MG63 (cell line): Measurements from ENCODE around the gene ITGAX. TPM values are rescaled to one million over a fixed set of nuclear protein-coding genes. Genes with fewer than 3 reads are reported as not detected.
A peak's percentile ranks its signal among the peaks of the same experiment; 100 is the strongest.
"Not testable (repeated sequence)": the region's sequence is repeated elsewhere in the genome, so short reads cannot be mapped to it uniquely, and the experiment has no call there.

Experiments
- DNase-seq: peaks from one replicate; pipeline ENCODE4 v3.0.0-alpha.2; 2020
- H3K27me3 ChIP-seq: fragments of 250-450 bp; sonication (Bioruptor Pico); 2 replicates; pipeline ENCODE4 v1.5.1; 2020; ENCODE audit warnings: mild to moderate bottlenecking, moderate library complexity
- H3K36me3 ChIP-seq: fragments of 250-450 bp; sonication (Bioruptor Pico); 2 replicates; pipeline ENCODE4 v1.5.1; 2020; ENCODE audit warnings: mild to moderate bottlenecking, moderate library complexity
- H3K4me3 ChIP-seq: fragments of 250-450 bp; sonication (Bioruptor Pico); 2 replicates; pipeline ENCODE4 v1.5.1; 2020; ENCODE audit warnings: mild to moderate bottlenecking, moderate library complexity
- H3K9me3 ChIP-seq: fragments of 250-450 bp; sonication (Bioruptor Pico); 2 replicates; pipeline ENCODE4 v1.5.1; 2020; ENCODE audit warnings: mild to moderate bottlenecking, moderate library complexity
- total RNA-seq: library from RNA; depleted of rRNA; stranded (reverse); fragments of >200 nt; shearing (Covaris generic); gene quantifications from 2 replicates; pipeline ENCODE4 v1.2.3, GENCODE V29; 2014; ENCODE audit warnings: low replicate concordance; rRNA removed

ITGAX gene
- total RNA-seq: 0.46 TPM in 1 of 2 replicates, not detected in the other

DNA sequence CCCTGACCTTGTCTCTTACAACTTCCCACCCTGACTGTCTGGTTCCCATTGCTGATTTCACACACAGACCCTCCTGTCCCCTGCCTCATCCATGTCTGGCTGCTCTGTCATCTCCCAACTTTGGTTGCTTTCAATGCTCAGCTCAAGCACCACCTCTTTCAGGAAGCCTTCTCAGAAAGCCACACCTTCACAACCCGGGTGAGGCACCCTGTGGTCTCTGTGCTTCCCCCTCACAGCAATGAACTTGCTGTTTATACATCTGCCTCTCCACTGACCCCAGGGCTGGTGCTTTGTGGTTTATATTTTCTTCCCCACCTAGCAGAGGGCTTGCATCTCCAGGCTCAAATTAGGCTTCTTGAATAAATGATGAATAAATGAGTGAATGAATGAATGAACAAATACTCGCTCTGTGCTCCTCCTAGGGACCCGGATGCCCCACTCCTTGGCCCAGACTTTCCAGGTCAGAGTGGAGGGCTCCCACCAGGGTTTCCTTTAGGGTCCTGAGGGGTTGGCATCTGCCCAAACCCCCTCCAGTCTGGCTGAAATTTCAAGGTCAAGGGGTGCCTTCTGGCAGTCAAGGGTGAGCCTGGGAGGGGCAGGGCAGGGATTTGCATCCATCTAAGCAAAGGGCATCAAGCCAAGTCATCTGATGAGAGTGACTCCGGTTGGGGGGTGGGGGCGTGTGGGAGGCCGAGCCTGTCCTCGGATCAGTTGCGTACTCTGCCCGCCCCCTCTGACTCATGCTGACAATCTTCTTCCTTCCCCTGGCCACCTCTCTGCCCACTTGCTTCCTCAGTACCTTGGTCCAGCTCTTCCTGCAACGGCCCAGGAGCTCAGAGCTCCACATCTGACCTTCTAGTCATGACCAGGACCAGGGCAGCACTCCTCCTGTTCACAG, at the start of gene ITGAX:
TSS of gene ITGAX (plus strand) at position 783 of the 898 bp plus-strand sequence. CDS start at position 862, 79 bp downstream.
- peak; percentile 76 for DNase-seq
- Histone ChIP-seq H3K9me3 (no peaks in the 10 kb centered on the region), H3K36me3 (no peaks in the 10 kb centered on the region), H3K4me3 (no peak within 1 kb of the TSS), H3K27me3 (no peaks in the 10 kb centered on the region; the same call in 1 of the 2 replicates)

DNA sequence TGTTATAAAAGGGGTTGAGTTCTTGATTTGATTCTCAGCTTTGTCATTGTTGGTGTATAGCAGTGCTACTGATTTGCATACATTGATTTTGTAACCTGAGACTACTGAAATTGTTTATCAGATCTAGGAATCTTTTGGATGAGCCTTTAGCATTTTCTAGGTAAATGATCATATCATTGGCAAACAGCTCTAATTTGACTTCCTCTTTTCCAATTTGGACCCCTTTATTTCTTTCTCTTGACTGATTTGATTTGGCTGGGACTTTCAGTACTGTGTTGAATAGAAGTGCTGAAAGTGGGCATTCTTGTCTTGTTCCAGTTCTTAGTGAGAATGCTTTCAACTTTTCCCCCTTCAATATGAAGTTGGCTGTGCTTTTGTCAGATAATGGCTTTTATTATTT, 49.8 kb upstream of the ITGAX start:
- DNase-seq: no peak
- Histone ChIP-seq H3K9me3 (peaks cover 2% of the 10 kb centered on the region), H3K36me3 (no peaks in the 10 kb centered on the region), H3K27me3 (peaks cover 51% of the 10 kb centered on the region), H3K4me3 (no peak overlapping the region)

DNA sequence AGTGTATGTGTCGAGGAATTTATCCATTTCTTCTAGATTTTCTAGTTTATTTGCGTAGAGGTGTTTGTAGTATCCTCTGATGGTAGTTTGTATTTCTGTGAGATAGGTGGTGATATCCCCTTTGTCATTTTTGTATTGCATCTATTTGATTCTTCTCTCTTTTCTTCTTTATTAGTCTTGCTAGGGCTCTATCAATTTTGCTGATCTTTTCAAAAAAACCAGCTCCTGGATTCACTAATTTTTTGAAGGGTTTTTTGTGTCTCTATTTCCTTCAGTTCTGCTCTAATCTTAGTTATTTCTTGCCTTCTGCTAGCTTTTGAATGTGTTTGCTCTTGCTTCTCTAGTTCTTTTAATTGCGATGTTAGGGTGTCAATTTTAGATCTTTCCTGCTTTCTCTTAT, 46.6 kb upstream of the ITGAX start:
- DNase-seq, H3K9me3 ChIP-seq, H3K36me3 ChIP-seq, H3K4me3 ChIP-seq: not testable (repeated sequence)
- peaks cover 40% of the 10 kb centered on the region for H3K27me3 ChIP-seq

DNA sequence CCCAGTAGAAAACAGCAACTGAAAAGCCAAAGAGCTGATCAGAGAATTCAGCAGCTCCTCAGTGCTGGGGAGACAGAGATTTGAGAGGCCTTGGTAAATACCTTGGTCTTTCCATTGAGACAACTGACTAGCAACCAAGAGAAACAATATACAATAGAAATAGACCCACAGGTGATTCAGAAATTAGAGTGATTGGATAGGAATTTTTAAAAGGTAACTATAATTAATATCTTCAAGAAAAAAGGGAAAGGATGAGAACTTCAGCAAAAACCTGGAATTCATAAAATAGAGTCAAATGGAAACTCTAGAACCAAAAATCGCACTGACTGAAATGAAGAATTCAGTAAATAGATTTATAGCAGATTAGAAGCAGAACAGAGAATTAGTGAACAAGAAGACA, 32.5 kb upstream of the ITGAX start:
- H3K4me3 ChIP-seq: no peak overlapping the region
- H3K9me3 ChIP-seq: peaks cover 27% of the 10 kb centered on the region
- DNase-seq: no peak
- H3K27me3 ChIP-seq: peaks cover 10% of the 10 kb centered on the region
- no peaks in the 10 kb centered on the region for H3K36me3 ChIP-seq

DNA sequence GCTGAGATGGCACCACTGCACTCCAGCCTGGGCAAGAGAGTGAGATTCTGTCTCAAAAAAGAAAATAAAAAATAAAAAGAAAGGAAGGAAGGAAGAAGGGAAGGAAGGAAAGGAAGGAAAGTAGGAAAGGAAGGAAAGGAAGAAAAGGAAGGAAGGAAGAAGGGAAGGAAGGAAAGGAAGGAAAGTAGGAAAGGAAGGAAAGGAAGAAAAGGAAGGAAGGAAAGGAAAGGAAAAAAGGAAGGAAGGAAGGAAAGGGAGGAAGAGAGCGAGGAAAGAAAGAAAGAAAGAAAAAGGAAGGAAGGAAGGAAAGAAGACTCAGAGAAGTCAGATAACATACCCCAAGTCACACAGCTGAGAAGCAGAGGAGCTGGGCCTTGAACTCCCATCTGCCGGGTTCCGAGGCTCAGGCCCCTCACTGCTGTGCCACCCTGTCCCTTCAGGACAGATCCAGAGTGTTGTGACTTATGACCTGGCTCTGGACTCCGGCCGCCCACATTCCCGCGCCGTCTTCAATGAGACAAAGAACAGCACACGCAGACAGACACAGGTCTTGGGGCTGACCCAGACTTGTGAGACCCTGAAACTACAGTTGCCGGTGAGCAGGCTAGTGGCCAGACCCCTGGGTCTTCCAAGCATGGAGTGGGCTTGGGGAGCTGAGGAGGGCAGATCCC, 30.9 kb upstream of the ITGAX start:
- Histone ChIP-seq H3K9me3 (peaks cover 21% of the 10 kb centered on the region), H3K27me3 (peaks cover under 1% of the 10 kb centered on the region; the same call in 1 of the 2 replicates), H3K36me3 (no peaks in the 10 kb centered on the region), H3K4me3 (no peak overlapping the region)
- DNase-seq: no peak

DNA sequence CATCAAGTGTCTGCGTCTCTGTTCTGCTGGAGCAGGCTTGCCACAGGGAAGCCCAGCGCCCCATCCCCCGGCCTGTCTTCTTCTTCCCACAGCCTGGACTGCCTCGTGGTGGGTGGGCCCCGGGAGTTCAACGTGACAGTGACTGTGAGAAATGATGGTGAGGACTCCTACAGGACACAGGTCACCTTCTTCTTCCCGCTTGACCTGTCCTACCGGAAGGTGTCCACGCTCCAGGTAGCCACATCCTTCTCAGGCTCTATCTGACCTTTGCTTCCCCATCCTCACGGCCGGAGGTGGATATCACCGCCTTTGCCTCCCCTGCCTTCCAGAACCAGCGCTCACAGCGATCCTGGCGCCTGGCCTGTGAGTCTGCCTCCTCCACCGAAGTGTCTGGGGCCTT, 29.8 kb upstream of the ITGAX start:
- no peak overlapping the region for H3K4me3 ChIP-seq
- H3K27me3 ChIP-seq: peaks cover 5% of the 10 kb centered on the region
- no peak for DNase-seq
- peaks cover 21% of the 10 kb centered on the region for H3K9me3 ChIP-seq
- H3K36me3 ChIP-seq: no peaks in the 10 kb centered on the region

DNA sequence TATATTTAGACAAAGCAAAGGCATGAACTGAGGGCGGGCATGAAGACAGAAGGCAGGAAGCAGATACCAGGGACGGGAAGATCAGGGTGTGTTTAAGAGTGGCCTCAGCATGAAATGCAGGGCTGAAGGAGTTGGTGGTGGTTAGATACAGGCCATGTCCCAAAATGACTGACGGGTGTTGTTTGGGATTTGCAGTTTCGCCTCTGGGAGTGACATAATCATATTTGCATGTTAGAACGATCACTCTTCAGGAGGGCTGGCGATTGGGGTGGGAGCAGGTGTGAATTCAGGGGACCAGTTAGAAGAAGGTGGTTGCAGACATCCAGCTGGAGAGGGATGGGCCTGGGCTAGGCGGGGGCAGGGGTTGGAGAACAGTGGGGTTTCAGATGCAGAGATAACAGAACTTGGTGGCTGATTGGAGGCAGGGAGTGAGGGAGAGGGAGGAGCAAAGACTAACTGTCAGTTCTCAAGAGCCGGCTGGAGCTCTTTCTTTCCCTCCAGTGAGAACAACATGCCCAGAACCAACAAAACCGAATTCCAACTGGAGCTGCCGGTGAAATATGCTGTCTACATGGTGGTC, 27.2 kb upstream of the ITGAX start:
- peaks cover 18% of the 10 kb centered on the region for H3K27me3 ChIP-seq
- H3K4me3 ChIP-seq: no peak overlapping the region
- no peaks in the 10 kb centered on the region for H3K36me3 ChIP-seq
- DNase-seq: no peak
- H3K9me3 ChIP-seq: peaks cover 7% of the 10 kb centered on the region

DNA sequence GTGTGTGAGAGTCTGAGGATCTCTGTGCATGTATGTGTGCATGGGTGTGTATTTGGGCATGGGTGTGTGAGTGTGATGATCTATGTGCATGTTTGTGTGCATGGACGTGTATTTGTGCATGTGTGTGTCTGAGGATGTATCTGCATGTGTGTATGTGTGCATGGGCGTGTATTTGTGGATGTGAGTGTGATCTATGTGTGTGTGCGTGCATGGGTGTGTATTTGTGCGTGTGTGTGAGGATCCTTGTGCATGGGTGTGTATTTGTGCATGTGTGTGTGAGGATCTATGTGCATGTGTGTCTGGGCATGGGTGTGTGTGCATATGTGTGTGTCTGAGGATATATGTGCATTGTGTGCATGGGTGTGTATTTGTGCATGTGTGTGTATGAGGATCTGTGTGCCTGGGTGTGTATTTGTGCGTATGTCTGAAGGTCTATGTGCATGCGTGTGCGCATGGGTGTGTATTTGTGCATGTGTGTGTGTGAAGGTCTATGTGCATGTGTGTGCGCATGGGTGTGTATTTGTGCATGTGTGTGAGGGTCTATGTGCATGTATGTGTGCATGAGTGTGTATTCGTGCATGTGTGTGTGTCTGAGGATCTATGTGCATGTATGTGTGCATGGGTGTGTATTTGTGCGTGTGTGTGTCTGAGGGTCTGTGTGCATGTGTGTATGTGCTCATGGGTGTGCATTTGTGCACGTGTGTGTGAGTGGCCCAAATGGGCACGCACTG, 26.5 kb upstream of the ITGAX start:
- no peak overlapping the region for H3K4me3 ChIP-seq
- no peaks in the 10 kb centered on the region for H3K36me3 ChIP-seq
- peaks cover 23% of the 10 kb centered on the region for H3K27me3 ChIP-seq
- 0 out of 2 replicates have a peak, but pooled peaks cover 2% of the 10 kb centered on the region for H3K9me3 ChIP-seq
- DNase-seq: no peak

DNA sequence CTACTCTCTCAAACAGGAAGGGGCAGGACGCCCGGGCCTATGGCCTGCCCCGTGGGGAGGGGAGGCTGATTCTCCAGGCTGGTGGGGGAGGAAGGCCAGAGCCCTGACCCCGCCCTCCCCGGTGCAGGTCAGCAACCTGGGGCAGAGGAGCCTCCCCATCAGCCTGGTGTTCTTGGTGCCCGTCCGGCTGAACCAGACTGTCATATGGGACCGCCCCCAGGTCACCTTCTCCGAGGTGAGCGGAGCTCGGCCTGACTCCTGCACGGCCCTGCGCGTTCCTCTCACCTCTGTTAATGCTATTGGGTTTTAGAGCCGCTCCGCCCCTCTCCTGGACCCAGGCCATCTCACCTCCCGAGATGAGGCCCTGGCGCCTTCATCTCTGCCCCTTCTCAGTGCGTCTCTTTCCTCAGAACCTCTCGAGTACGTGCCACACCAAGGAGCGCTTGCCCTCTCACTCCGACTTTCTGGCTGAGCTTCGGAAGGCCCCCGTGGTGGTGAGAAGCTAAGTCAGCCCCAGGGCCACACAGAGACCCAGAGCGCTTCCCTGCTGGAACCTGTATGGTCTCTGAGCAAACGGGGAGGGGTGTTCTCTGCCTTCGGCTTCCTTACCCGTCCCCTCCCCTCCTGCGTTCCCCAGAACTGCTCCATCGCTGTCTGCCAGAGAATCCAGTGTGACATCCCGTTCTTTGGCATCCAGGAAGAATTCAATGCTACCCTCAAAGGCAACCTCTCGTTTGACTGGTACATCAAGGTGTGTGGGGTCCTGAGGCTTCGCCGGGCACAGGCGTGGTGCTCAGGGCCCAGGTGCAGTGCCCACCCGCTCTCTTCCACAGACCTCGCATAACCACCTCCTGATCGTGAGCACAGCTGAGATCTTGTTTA, 25.1 kb upstream of the ITGAX start:
- no peak overlapping the region for H3K4me3 ChIP-seq
- H3K36me3 ChIP-seq: no peaks in the 10 kb centered on the region
- peaks cover 23% of the 10 kb centered on the region for H3K27me3 ChIP-seq
- no peaks in the 10 kb centered on the region for H3K9me3 ChIP-seq
- DNase-seq: no peak

DNA sequence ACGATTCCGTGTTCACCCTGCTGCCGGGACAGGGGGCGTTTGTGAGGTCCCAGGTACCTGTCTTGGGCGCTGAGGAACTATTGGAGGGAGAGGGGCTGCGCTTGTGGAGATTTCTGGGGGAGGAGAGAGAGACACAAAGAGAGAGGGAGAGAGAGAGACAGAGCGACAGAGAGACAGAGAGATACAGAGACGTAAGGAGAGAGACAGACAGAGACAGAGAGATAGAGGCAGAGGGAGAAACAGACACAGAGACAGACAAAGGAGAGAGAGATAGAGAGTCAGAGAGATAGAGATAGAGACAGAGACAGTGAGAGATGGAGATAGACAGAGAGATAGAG, 24.5 kb upstream of the ITGAX start:
- Histone ChIP-seq H3K9me3 (no peaks in the 10 kb centered on the region), H3K27me3 (peaks cover 24% of the 10 kb centered on the region), H3K36me3 (no peaks in the 10 kb centered on the region), H3K4me3 (no peak overlapping the region)
- DNase-seq: no peak

DNA sequence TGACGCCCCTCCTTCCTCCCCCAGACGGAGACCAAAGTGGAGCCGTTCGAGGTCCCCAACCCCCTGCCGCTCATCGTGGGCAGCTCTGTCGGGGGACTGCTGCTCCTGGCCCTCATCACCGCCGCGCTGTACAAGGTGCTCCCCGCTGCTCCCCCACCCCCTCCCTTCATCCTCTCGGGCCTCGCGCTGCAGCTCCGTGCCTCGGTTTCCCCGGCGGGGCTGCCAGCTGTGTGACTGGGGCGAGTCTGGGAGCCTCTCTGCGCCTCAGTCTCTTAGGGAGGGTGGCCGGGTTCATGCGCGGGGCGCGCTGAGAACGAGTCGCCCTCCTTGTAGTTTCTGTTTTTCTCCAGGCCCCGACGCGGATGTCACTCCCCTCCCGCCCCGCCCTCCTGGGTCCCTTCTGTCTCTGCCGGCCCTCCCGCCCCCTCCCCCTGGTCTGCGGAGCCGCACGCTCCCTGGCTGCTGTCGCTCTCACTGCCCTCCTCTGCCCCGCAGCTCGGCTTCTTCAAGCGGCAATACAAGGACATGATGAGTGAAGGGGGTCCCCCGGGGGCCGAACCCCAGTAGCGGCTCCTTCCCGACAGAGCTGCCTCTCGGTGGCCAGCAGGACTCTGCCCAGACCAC, 23.7 kb upstream of the ITGAX start:
- no peaks in the 10 kb centered on the region for H3K36me3 ChIP-seq
- DNase-seq: peak; percentile 28
- peak overlapping the region; percentile 38 for H3K4me3 ChIP-seq
- H3K27me3 ChIP-seq: peaks cover 25% of the 10 kb centered on the region
- H3K9me3 ChIP-seq: no peaks in the 10 kb centered on the region

DNA sequence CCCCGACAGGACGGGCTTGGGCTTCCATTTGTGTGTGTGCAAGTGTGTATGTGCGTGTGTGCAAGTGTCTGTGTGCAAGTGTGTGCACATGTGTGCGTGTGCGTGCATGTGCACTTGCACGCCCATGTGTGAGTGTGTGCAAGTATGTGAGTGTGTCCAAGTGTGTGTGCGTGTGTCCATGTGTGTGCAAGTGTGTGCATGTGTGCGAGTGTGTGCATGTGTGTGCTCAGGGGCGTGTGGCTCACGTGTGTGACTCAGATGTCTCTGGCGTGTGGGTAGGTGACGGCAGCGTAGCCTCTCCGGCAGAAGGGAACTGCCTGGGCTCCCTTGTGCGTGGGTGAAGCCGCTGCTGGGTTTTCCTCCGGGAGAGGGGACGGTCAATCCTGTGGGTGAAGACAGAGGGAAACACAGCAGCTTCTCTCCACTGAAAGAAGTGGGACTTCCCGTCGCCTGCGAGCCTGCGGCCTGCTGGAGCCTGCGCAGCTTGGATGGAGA, 23.1 kb upstream of the ITGAX start:
- no peak for DNase-seq
- Histone ChIP-seq H3K36me3 (no peaks in the 10 kb centered on the region), H3K27me3 (peaks cover 25% of the 10 kb centered on the region), H3K9me3 (no peaks in the 10 kb centered on the region), H3K4me3 (no peak overlapping the region)

DNA sequence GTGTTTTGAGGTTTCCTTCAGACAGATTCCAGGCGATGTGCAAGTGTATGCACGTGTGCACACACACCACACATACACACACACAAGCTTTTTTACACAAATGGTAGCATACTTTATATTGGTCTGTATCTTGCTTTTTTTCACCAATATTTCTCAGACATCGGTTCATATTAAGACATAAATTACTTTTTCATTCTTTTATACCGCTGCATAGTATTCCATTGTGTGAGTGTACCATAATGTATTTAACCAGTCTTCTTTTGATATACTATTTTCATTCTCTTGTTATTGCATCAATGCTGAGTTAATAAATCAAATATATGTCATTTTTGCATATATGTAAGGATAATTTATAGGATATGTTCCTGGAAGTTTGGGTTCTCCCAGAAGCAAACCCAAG, 22.4 kb upstream of the ITGAX start:
- Histone ChIP-seq H3K27me3 (peaks cover 25% of the 10 kb centered on the region), H3K4me3 (no peak overlapping the region), H3K36me3 (no peaks in the 10 kb centered on the region), H3K9me3 (no peaks in the 10 kb centered on the region)
- no peak for DNase-seq

DNA sequence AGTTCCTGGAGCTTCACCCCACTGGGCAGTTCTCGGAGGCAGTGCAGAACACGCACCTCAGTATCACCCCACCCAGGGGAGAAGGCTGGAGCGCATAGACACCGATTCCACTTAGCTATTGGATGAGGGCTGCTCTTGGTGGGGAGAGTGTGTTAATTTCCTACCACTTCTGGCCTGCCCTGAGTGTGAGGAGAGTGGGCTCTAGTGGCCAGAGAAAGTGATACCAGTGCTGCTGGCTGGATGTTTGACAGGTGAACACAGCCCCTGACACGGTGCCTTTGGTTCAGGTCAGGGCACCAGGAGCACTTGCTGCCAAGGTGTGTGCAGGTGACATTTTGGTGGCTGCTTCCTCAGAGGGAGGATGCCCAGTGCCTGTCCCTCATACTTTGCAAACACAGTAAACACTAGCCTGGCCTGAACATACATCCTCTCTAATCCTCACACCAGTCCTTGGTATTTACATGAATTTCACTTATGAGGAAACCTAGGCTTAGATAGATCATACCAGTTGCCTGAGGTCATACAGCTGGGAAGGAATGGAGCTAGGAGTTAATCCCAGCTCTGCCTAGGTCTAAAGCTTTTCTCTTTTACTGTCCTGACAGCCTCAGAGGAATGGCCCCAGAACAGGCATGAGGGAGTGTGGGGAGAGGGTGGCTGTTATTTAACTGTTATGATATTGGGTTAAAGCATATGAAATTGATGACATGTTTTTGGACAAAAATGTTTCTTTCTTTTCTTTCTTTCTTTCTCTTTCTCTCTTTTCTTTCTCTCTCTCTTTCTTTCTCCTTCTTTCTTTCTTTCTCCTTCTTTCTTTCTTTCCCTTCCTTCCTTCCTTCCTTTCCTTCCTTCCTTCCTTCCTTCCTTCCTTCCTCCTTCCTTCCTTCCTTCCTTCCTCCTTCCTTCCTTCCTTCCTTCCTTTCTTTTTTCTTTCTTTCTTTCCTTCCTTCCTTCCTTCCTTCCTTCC, 21.0 kb upstream of the ITGAX start:
- no peaks in the 10 kb centered on the region for H3K36me3 ChIP-seq
- H3K4me3 ChIP-seq: no peak overlapping the region
- DNase-seq: peak; percentile 23
- H3K27me3 ChIP-seq: peaks cover 25% of the 10 kb centered on the region
- no peaks in the 10 kb centered on the region for H3K9me3 ChIP-seq
